GM21367 (cell line): ENCODE data around the gene SLC22A16.
"Not testable (repeated sequence)": the region's sequence is repeated elsewhere in the genome, so short reads cannot be mapped to it uniquely, and the experiment has no call there.

ENCODE experiments used
- ATAC-seq: cut with Tn5 transposase; IDR thresholded peaks from one replicate; pipeline ENCODE4 v1.9.1; 2021; ENCODE audit not compliant: unreplicated experiment

The SLC22A16 gene

GRCh38 chr6:110490110-110490509 is 13.7 kb upstream of the SLC22A16 start:
- no peak for ATAC-seq

GRCh38 chr6:110488606-110489190 is 12.3 kb upstream of the SLC22A16 start:
- ATAC-seq, result no peak

DNA sequence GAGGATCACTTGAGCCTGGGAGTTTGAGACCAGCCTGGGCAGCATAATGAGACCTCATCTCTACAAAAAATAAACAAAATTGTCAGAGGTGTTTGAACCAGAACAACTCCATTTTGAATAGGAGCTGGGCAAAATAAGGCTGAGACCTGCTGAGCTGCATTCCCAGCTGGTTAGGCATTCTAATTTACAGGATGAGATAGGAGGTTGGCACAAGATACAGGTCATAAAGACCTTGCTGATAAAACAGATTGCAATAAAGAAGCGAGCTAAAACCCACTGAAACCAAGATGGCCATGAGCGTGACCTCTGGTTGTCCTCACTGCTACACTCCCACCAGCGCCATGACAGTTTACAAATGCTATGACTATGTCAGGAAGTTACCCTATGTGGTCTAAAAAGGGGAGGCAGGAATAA is 11.6 kb upstream of the SLC22A16 start:
- ATAC-seq, result not testable (repeated sequence)

DNA sequence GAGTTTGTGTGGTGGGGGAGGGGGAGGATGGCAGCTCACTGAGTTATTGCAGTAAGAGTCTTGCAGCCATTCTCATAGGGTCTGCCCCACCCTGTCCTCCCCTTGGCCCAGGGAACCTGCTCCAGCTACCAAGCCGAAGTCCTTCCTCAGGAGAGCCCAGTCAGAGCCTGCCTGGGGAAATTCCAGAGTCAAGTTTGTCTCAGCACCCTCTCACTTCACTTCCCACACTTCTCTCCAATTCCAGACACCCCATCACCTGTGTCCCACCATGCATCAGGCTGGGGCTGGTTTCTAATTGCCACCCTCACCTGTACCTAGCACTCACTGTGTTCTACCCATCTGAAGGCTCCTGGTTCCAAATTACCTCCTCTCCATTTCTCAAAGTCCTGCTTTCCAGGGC is 10.3 kb upstream of the SLC22A16 start:
- no peak for ATAC-seq

GRCh38 chr6:110485491-110485890 is 9.1 kb upstream of the SLC22A16 start:
- ATAC-seq, result no peak

GRCh38 chr6:110484321-110484720 is 7.9 kb upstream of the SLC22A16 start:
- no peak for ATAC-seq

DNA sequence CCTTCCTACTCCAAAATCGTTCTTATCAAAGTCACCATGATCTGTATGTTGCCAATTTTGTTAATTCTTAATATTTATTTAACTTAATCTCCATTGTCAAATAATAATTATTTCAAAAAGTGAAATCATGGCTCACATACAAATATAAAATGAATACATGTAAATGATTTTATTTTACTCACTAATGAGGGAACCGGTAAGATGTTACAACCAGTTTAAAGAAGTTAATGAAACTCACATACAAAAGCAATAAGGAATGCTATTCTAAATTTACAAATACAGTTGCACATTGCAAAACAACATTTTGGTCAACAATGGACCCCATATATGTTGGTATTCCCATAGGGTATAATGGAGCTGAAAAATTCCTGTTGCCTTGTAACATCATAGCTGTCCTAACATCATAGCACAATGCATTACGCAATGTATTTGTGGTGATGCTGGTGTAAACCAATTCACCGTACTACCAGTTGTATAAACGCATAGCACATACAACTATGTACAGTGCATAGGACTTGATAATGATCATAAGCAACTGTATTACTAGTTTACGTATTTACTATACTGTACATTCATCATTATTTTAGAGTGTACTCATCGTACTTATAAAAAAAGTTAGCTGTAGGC is 6.5 kb upstream of the SLC22A16 start:
- ATAC-seq, result no peak

DNA sequence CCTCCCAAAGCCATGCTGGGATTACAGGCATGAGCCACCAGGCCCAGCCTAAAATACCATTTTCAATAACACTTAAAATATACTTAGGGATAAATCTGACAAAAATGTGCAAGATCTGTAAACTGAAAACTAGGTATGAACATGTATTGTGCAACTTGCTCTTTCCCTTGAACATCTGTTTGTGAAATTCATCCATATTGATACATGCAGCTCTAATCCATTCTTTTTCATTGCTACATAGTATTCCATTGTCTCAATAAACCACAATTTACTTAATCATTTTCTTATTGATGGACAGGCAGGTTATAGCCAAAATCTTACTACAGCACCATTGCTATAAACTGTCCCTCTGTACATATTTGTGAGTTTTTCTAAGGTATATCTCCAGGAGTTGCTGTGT is 4.7 kb upstream of the SLC22A16 start:
- no peak for ATAC-seq

DNA sequence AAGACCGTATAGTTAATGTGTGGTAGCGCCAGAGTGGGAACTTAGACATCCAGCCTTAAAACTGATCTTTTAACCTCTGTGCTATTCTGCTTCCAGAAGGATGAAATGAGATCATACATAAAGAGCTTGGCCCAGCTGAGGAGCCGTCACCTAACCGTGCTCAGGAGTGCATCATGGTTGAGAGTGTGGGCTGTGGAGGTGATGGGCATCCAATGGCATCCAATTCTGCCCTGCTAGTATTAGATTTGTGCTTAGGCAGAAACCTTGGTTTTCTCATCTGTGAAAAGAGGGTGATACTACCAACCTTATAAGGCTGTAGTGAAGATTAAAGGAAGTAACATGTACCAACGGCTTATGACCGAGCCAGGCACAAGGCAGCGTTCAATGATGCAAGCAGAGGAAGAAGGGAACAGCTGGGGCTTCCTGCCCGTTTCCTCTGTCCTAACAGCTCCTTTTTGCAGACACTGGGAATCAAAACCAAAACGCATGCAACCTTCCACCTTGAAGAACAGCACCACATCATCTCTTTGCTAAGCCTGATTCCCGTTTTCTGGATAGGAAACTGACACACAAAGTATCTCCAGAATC is 1.3 kb downstream of the SLC22A16 start:
- ATAC-seq, result no peak

- ATAC-seq, result no peak
These were observed 1.9 kb downstream of the SLC22A16 start for GRCh38 chr6:110474500-110474899.

GRCh38 chr6:110472739-110473138 is 3.7 kb downstream of the SLC22A16 start:
- ATAC-seq, result no peak

- ATAC-seq, result no peak
These were observed 4.6 kb downstream of the SLC22A16 start for GRCh38 chr6:110471726-110472365.

DNA sequence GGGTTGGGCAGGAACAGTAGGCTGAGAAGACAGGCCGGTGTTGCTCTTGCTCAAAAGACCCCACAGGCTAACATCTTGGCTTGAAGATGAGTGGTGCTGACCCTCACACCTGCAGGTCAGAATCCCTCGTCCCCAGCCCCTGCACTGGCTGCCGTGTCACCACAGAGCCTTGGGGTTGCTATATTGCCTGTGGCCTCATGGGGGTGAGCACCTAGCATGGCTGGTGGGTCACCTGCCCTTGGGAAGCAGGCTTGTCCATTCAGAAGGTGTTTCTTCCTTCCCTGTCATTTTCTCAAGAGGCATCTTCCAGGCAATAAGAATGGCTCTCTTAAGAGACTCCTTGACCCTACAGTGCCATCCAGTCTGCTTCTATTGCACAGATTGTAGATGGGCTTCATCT is 7.7 kb downstream of the SLC22A16 start:
- no peak for ATAC-seq

- no peak for ATAC-seq
These were observed 8.8 kb downstream of the SLC22A16 start for GRCh38 chr6:110467566-110468140.

GRCh38 chr6:110462884-110463481 is 13.4 kb downstream of the SLC22A16 start:
- ATAC-seq, result no peak

DNA sequence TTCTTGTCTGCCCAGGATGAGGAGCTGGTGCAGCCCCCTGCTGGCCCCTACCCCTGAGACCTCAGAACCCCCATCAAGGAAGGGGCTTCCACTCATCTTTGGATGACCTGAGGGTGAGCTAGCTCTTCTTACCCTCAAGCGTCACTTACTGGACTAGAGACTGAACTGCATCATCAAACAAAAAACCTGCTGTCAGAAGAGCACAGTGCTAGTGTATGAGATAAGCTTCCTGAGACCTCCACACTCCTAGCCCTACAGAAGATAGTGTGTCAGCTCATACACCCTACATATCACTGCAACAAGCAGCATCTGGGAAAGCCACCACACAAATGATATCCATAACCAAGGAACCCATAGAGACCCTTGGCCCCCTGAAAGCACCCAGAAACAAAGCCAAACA is 15.0 kb downstream of the SLC22A16 start:
- ATAC-seq, result no peak

DNA sequence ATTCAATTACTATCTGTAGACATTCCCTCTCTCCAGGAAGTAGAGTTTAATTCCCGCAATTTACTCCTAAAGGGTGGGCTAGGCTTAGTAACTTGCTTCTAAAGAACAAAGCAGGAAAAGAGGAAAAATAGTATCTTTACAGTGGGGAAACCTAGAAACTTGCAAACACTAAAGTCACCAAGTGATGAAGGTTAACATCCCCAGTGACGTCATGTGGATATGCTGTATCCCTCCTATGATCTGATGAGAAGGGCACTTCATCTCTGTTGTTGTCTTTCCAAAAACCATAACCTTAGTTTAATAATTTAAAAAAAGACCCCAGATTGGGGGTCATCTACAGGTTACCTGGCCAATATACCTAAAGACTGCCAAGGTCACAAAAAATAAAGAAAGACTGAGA is 17.3 kb downstream of the SLC22A16 start:
- no peak for ATAC-seq

DNA sequence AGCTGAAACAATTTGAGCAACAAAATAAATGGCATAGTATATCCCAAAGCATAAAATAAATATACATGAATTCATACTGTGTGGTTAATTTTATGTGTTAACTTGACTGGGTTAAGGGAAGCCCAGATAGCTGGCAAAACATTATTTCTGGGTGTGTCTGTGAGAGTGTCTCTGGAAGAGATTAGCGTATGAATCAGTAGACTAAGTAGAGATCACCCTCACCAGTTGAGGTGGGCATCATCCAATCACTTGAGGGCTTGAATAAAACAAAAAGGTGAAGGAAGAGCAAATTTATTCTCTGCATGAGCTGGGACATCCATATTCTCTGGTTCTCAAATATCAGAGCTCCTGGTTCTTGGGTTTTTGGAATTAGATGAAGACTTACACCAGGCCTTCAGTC is 17.9 kb downstream of the SLC22A16 start:
- no peak for ATAC-seq

GRCh38 chr6:110457567-110458175 is 18.7 kb downstream of the SLC22A16 start:
- not testable (repeated sequence) for ATAC-seq

DNA sequence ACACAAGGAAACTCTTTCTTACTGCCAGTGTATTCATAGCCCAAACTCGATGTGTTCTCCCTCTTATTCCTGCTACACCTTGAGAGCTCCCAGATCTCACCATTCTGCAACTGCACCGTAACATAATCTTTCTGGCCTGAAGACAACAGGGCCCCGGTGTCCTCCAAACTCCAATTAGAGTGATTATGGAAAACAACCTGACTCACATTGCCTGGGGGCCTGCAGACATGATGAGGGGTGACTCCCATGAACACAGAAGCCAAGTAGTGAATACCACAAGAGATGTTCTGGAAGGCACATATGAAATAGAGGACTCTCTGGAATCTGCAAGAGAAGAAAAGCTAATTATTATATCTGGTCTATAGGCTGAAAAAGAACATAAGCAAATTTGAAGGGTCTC is 19.7 kb downstream of the SLC22A16 start:
- ATAC-seq, result no peak

DNA sequence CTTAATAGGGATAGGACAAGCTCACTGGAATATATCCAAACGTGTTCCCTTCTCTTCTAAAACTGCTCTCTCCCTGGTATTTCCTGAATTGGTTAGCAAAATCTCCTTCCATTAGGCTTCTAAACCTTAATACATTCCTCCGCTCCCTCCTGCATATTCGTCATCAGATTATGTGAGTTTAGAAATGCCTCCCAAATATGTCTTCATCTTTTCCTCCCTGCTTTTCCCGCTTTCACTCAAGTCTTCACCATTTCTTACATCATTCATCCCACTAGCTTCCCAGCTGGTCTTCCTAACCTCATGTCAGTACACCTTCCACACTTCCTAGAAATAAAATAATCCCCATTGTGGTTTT is 26.9 kb downstream of the SLC22A16 start:
- ATAC-seq, result no peak
